NCI-H1105 (cell line): ENCODE data around the gene SHB.
"Not testable (repeated sequence)": the region's sequence is repeated elsewhere in the genome, so short reads cannot be mapped to it uniquely, and the experiment has no call there.

Experiments
- DNase-seq: peaks from one replicate; lab custom pipeline; 2025; lab: John Stamatoyannopoulos, UW

The SHB gene

DNA sequence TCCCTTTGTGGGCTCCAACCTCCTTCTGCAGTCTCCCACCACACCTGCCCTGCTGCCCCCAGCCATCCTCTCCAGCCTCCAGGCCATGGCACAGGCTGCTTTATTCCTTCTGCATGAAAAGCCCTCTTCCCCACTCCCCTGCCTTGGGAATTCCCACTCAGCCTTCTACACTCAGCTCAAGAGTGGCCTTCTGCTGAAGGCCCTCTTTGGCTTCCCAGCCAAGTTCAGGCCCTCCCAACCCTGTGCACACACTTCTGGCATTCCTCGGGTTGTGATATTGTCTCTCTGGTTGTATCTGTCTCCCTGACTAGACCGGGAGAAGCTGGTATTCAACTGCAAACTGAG lies 5.7 kb downstream of the SHB start:
- DNase-seq: no peak

DNA sequence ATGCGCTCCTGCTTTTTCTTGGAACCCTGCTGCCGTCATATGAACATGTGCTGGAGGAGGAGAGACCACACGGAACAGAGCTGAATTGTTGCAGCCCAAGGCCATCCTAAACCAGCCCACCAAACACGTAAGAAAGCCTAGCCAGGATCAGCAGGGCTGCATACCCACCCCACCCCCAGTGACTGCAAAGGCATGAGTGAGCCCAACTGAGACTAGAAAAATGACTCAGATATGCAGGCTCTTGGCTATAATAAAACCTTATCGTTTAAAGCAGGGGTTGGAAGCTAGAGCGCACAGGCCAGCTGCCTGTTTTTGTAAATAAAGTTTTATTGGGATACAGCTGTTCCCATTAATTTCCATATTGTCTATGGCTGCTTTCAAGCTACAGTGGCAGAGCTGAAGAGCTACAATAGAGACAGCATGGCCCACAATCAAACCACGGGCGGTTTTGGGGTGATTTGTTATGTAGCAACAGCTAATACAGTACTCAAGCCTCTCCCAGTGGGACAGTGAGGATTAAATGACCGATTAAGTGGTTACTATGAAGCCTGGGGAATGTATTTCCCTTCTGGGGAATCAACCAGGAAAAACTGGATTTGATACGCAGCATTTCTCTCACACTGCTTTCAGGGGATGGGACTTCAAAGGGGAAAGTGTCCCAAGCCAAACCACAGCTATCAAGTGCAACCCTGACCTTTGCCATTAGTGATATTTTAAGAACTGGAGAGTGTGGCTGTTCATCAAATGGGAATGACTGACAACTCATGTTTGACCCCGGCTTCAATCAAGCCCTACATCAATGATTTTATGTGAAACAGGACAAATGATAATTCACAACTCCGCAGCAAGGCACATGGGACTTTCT lies 6.3 kb downstream of the SHB start:
- DNase-seq: no peak

DNA sequence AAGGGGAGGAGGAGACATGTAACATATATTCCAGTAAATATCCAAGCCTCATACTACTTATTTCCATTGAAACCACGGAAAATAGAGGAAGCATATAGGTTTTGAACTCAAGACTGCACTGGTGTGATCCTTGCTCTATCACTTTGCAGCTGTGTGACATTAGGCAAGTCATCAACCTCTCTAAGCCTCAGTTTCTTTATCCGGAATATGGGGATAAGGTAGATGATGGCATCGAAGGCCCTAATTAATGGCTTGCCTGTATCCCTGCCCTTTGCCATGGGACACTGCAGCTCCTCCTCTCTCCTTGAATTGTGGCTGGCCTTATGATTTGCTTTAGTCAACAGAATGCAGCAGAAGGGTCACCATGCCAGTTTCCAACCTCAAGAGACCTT lies 6.9 kb downstream of the SHB start:
- no peak for DNase-seq

DNA sequence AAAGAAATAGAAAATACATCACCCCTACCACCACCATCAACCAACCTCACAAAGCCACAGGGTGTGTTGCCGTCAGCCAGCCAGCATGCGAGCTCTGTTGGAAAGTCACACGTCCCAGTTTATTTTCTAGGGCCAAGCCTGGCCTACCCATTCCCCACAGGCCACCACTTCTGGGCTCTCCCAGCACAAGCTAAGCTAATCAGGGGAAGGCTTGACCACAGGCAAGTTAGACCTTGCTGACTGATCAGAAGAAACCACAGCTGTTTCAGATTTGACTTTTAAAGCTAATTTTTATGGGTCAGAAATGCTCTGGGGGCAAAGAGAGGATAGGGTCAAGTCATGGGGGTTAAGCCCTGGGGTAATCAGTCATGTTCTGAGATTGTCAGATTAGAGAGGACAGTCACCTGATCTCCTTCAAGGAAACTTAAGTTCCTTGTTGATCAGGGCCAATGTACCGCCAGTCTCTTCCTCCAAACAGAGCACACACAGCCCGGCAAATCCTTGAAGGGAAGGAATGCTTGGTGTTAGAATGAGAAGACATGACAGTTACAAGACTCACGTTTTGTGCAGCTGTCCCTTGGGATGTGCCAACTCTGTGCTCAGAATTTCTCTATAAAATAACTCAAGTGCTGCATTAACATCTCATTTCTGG lies 7.6 kb downstream of the SHB start:
- DNase-seq: no peak

DNA sequence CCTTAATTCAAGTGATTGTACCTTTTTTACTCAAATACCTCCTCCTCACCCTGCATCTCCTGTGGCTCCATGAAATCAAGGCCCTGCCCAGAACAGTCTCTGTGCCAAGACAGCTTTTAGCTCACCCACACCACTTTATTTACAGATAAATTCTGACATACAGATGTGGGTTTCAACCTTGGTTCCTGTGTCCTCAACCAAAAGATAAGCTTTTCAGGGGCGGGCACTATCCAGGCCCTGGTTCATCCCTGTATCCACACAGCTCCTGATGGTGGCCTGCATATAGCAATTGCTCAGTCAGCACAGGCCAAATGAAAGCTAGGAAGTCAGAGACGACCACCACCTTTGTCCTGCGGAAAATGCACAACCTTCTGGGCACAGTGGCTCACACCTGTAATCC lies 8.3 kb downstream of the SHB start:
- no peak for DNase-seq

DNA sequence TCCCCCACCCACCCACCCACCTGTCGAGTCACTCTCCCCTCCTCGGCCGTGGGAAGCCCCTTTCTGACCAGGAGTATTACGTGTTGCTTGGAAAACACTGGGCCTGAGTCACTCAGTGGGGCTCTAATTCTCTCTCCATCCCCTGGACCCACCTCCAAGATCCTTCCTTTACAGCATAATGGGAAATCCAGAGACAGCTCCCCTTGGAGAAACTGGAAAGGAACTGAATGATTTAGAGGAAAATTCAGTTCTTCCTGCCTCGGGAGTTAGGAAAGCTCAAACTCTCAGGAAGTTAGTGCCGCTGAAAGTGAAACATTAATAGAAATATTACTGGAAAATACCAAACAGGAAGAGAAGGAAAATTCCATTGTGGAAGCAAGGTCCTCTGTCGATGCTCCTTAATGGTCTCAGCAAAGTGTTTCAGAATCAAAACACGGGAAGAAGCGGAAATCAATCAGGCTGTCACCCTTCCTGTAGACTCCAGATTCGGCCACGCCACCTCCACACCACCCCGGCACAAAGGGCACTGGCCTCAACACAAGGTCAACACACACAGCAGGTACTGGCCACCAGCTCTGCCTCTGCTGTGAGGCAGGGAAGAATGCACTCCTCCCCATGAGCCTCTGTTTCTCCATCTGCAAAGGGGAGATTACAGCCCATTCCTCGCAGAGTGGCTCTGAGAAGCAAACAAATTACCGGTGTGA lies 9.6 kb downstream of the SHB start:
- no peak for DNase-seq

DNA sequence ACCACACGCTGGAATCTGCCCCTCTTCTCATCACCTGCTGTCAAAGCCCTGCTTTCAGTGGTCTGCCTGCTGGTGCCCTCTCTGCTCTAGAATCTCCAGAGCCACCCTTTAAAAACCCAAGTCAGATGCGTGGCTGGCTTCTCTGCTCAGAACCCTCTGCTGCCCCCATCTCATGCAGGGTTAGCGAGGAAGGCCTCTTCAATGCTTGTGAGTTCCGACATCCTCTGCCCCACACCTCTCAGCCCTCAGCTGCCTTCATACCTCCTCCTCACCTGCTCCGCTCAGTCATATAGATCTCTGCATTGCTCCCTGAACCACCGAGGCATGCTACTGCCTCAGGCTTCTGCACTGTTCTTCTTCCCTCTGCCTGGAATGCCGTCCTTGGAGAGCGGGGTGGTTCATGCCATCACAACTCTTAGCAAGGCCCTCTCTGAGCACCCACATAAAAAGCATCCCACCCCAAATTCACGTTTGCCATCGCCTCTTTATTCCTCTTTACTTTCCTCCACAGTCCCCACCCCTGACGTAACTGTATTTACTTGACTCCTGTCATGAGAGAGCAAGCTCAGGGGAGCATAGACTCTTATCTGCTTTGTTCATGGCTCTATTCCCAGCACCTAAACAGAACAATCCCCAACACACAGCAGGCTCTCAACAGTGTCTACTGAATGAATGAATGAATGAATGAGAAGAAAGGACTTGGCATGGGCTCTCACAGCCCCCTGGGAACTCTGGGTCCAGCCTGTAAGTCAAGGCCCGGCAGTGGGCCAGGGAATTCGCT lies 10.4 kb downstream of the SHB start:
- DNase-seq: no peak

DNA sequence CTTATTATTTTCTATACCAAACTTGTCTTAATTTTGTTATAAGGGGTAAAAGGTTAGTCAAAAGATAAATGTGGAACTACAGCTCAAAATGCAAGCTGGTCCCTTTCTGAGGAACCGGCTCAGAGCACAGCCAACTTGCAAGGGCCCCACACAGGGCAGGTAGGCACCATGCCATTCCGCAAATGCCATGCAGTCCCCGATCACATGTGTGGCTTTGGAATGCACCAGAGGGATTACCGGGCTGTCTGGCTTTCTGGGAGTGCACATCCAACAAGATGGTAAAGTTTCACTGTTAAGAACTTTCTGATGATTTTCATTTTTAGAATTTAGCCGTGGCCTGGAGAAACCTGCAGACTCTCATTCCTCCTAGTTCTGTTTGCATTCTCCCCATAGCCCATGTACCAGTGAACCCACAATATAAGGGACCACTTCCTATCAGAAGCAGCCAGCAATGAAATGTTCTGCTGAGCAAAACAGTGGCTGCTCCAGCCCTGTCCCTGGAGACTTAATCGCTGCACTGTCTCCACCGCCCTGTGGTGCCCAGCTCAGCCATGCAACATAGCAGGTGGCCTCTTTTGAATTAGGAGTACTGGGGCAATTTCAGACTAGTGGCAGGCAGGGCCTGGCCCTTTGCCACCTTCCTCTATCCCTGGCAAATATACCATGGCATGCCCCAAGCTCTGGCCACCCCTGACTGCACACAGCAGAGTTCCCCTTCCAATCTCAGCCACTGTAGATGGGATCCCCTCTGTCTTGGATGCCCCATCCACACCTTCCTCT lies 11.4 kb downstream of the SHB start:
- DNase-seq: peak; percentile 32

DNA sequence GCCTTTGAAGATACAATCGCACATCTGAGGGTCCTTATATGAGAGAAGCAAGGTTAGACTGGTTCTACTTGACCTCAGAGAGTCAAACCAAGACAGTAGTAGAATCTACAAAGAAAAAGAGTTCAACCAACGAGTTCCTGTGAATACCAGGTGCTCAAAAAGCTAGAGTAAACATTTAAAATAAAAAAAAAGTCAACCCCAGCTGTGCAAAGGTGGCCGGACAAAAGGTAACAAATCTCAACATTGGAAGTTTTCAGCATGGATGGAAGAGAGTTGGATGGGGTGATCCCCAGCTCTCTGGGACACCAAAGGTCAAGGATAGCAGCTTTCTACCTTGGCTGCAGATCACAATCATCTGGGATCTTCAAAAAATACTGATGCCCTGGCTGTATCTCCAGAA lies 14.4 kb downstream of the SHB start:
- DNase-seq: no peak

DNA sequence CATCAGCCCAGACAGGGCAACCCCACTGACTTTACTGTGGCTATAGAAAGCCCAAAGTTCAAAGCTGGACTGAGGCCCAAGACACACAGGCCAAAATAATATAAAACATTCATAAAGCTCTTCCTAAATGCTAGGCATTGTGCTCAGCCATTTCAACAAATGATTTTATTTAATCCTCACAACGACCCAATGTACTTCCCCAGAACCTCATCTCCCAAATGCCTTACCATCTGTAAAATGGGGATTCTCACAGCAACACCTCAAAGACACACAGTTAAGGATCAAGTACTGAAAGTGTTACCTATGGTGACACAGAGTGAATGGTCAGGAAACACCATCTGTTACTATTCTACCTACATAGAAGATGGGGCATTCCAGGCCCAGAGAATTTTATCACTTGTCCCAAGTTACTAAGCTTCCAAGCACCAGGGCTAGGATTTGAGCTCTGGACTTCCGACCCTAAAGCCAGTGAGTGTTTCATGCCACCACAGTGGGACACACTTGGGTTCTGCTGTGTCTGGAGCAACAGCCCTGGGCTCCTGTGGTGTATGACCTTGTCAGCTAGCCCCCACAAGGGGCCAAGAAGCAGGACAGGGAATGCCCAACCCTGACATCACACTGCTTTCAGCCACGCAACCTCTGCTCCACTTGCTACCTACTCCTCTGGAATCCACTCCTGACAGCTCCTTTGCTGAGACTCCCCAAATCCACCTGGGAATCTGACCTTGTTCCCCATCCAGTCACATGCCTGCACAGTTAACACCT lies 15.1 kb downstream of the SHB start:
- no peak for DNase-seq

DNA sequence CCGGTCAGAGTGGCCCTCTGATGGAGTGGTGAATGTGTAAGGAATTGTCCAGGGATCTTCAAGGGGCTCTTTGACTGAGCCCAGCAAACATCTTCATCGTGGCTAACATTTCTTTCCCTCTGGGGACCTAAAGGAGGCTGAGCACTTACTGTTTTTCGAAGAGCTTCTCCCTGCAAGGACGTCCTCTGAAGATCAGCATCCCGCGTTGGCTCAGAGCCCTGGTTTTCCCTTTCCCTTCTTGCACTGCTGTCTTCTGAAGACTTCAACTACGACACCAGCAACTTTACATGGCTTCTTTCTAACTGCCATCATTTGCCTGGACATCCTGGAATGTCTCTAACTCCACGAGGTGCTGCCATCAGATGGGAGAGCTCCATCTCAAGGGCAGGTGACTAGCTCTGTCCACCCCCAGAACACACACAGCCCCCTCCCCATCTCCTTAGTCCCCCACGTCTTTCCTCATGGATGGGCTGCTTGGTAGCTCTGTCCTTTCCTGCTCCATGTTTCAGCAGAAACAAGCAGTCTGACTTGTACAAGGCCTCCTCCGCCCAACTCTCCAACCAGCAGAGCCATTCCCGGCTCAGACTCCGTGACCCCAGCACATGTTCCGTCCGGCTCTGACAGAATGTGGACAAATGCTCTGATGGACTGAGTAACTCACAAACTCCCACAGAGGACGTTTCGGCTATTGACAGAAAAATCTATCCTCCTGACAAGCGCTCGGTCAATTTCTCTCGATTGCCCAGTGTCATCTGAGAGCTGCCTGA lies 17.1 kb downstream of the SHB start:
- DNase-seq: no peak

DNA sequence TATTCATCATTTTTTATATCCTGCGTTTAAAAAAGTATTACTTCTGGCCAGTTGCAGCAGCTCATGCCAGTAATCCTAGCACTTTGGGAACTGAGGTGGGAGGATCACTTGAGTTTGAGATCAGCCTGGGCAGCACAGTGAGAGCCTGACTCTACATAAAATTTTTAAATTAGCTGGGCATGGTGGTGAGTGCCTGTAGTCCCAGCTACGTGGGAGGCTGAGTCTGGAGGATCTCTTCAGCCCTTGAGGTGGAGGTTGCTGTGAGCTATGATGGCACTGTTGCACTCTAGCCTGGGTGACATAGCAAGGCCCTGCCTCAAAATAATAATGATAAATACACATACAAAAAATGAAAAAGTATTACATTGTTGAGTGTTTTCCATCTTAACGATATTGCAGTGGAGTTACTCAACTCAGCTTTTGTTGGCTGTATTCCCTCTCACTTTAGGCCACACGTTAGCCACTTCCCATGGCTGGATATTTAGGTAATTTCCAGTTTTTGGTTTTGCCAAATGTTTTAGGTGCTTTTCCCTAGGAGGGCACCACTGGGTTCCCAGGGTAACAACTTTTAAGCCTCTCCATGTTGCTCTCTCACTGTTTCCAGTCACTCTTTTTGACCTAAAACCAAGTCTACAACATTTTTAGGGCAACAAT lies 20.6 kb downstream of the SHB start:
- DNase-seq: no peak

DNA sequence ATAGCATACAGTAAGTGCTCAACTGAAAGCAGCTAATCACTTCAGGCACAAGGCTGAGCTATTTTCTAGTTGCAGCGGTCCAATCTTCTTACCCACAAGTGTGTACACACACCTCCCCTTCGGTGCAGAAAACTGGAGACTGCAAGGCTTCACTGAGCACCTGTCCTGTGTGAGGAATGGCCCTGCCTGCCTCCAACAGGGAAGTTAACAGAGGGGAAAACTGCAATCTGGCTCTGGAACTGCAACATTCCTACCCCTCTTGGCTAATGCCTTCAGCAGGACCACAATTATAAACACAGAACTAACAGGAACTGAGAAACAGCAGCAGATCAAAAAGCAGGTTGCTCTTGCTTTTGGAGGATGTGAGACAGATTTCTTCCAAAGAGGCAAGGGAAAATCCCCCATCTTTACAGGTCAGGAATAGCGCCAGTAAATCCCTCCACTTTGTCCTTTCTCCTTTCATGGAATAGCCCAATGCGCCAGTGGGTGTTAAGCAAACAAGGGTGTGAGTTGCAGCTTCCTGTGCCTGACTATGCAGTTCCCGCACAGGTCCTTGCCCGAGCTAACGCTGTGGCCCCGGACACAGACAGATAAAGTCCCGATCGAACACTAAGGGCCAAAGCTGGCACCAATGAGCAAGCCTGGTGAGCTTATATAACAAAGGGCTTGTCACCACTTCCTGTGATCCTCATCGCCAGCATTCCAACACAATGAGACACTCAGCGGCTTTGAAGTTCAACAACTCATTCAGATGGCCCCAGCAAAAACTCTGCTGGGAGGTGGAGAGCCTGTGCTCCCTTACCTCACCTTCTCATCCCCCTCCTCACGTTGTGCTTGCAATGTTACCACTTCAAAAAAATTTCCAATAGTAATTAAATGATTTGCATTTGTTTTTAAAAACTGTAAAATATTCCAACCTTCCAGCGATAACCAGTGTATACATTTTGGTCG lies 21.5 kb downstream of the SHB start:
- no peak for DNase-seq

DNA sequence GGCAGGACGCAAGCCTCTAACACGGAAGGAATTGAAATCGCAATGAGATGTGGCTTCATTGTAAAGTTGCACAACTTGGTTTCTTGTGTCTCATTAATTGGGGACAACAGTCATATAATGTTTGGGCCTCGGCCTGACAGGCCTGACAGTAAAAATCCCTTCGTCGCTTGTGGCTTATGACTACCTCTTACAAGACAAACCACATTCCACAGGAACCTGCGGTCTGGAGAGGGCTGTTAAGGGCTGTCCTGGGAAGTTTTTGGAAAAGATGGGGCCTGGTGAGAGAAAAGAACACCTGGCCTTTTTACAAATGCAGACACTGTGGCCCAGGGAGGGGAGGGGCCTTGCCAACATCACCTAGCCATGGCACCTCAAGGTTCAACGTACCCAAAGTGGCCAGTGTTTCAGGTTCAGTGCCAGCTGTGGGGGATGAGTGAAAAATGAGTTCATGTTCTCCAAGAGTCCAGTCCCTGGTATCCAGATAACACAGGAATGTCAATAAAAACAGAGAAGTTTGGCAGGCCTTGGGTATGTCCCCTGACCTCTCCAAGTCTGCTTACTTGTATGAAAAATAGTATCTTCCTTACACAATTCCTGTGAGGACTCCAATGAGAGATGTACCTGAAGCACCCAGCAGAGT lies 22.2 kb downstream of the SHB start:
- no peak for DNase-seq

DNA sequence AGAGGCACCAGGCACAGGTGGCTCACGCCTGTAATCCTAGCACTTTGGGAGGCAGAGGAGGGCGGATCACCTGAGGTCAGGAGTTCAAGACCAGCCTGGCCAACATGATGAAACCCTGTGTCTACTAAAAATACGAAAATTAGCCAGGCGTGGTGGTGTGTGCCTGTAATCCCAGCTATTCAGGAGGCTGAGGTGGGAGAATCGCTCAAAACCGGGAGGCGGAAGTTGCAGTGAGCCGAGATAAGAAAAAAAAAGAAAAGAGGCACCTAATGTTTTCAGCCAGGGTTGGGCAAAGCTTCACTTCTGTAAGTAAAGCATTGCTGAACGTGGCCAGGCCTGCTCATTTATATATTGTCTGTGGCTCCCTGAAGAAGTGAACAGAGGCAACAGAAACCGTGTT lies 23.1 kb downstream of the SHB start:
- not testable (repeated sequence) for DNase-seq

DNA sequence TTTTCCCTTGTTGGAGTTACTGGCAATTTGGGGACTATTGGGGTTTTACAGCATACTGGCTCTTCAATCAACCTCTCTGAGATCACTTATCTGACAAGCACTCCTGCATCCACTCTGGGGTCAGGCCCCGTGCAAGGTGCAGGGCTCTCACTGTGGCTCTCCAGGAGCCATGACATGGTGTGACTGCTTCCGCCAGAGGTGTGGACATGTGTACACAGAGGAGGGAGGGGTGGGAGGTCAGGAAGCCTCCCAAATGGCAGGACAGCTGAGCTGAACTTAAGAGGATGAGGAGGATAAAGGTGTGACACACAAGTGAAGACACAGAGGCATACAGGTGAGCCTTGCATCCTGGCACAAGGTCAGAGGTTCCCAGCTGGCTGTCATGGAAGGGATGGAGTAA lies 24.3 kb downstream of the SHB start:
- no peak for DNase-seq

DNA sequence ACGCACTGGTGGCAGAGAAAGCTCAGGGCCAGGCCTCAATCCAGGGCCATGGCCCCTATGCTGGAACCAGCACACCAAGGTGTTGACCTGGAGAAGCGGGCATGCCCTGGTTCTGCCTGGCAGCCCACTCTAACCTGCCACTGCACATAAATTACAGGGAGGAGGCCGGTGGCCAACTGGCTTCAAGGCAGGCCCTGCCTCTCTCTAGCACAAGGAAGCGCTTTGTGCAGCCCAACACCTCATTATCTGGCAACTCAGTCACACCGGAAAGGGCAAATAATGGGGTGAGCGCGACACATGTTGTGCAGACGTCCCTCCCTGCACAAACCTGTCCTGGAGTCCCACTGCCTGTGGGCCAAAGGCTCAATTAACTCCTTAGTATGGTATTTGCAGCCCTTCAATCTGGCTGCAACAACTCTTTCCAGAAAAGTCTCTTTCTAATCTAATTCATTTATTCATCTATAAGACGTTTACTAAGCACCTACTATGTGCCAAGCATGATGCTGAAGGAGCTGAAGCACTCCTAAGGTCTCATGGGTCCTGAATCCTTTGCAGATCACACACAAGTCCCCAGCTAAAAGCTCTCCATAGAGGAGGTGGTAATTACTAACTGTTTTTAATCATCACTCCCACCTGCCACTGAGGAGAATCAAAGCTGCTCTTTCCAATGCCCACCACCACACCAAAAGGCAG lies 24.9 kb downstream of the SHB start:
- no peak for DNase-seq
